Urinary bladder (tissue), 4 donors: ENCODE results near the gene AQP11. TPM values are rescaled to one million over a fixed set of nuclear protein-coding genes. Genes with fewer than 3 reads are reported as not detected.
"Not testable (repeated sequence)": the region's sequence is repeated elsewhere in the genome, so short reads cannot be mapped to it uniquely, and the experiment has no call there.

Experiments
- DNase-seq: peaks from one replicate; pipeline ENCODE4 v3.0.0-alpha.2; 2015; ENCODE audit errors: extremely low spot score
- H3K27ac ChIP-seq: one replicate; pipeline ENCODE4 v1.5.1; 2013; ENCODE audit warnings: low read depth, mild to moderate bottlenecking, moderate library complexity
- H3K36me3 ChIP-seq: one replicate; pipeline ENCODE4 v1.6.1; 2013; ENCODE audit warnings: mild to moderate bottlenecking, moderate library complexity; ENCODE audit not compliant: insufficient read depth
- H3K4me1 ChIP-seq: one replicate; pipeline ENCODE4 v1.6.1; 2013; ENCODE audit warnings: mild to moderate bottlenecking, moderate library complexity; ENCODE audit not compliant: insufficient read depth
- H3K4me3 ChIP-seq: one replicate; pipeline ENCODE4 v1.5.1; 2013; ENCODE audit warnings: low read depth, low read length
- WGBS: extraction: QIAGEN DNeasy Blood & Tissue Kit; methylation state at CpG from one replicate; pipeline ENCODE4 v1.1.7; 2013; 5-methylcytosine and 5-hydroxymethylcytosine counted together
- polyA plus RNA-seq: library from polyadenylated mRNA; stranded (reverse); fragments of 200-250 nt; gene quantifications from one replicate; pipeline ENCODE4 v1.2.3, GENCODE V29; 2013
- total RNA-seq: library from RNA; depleted of rRNA; stranded (reverse); fragments of >200 nt; gene quantifications from one replicate; pipeline ENCODE4 v1.2.3, GENCODE V29; 2014
- donor health status: healthy with polysubstance abuse.
- donor health status: healthy.

The AQP11 gene
- total RNA-seq (2.5 TPM), polyA plus RNA-seq (0.66 TPM)

GRCh38 chr11:77589521-77590193, at the start of gene AQP11:
Gene AQP11, plus strand, starts transcription at chr11:77589953. Its CDS starts 40 bp downstream, at chr11:77589993.
- WGBS: under 1% methylated on average over 72 of the region's 75 CpGs
- Histone ChIP-seq H3K36me3 (no peaks in the 10 kb centered on the region), H3K27ac (no peak within 1 kb of the TSS), H3K4me1 (no peaks in the 10 kb centered on the region), H3K4me3 (peak within 1 kb of the TSS; percentile 61)
- DNase-seq: peak; percentile 62

- DNase-seq: no peak
- Histone ChIP-seq H3K4me1 (no peaks in the 10 kb centered on the region), H3K4me3 (no peak overlapping the region), H3K27ac (no peak overlapping the region), H3K36me3 (no peaks in the 10 kb centered on the region)
- 51% methylated on average over 1 of the region's 1 CpG for WGBS
Measured at GRCh38 chr11:77542296-77542695, 47.5 kb upstream of the AQP11 start.

- Histone ChIP-seq H3K36me3 (no peaks in the 10 kb centered on the region), H3K27ac (no peak overlapping the region), H3K4me1 (no peaks in the 10 kb centered on the region), H3K4me3 (no peak overlapping the region)
- no peak for DNase-seq
- 93% methylated on average over 7 of the region's 7 CpGs for WGBS
Measured at GRCh38 chr11:77547047-77547836, 42.5 kb upstream of the AQP11 start.

- no peak overlapping the region for H3K27ac ChIP-seq
- H3K4me1 ChIP-seq: no peaks in the 10 kb centered on the region
- DNase-seq: peak; percentile 62
- no peak overlapping the region for H3K4me3 ChIP-seq
- 27% methylated on average over 9 of the region's 9 CpGs for WGBS
- no peaks in the 10 kb centered on the region for H3K36me3 ChIP-seq
Measured at GRCh38 chr11:77547863-77548551, 41.7 kb upstream of the AQP11 start.

GRCh38 chr11:77548552-77549445, 41.0 kb upstream of the AQP11 start:
- Histone ChIP-seq H3K4me3 (no peak overlapping the region), H3K4me1 (no peaks in the 10 kb centered on the region), H3K36me3 (no peaks in the 10 kb centered on the region), H3K27ac (no peak overlapping the region)
- 72% methylated on average over 6 of the region's 6 CpGs for WGBS
- DNase-seq: no peak

GRCh38 chr11:77551426-77551825, 38.3 kb upstream of the AQP11 start:
- not testable (repeated sequence) for H3K4me3 ChIP-seq, H3K36me3 ChIP-seq, DNase-seq, H3K4me1 ChIP-seq, H3K27ac ChIP-seq
- WGBS: 86% methylated on average over 8 of the region's 8 CpGs

- 79% methylated on average over 5 of the region's 5 CpGs for WGBS
- no peak for DNase-seq
- Histone ChIP-seq H3K4me3 (no peak overlapping the region), H3K36me3 (no peaks in the 10 kb centered on the region), H3K4me1 (no peaks in the 10 kb centered on the region), H3K27ac (no peak overlapping the region)
Measured at GRCh38 chr11:77557553-77557952, 32.2 kb upstream of the AQP11 start.

GRCh38 chr11:77558380-77558779, 31.4 kb upstream of the AQP11 start:
- H3K27ac ChIP-seq: no peak overlapping the region
- H3K36me3 ChIP-seq: no peaks in the 10 kb centered on the region
- DNase-seq: no peak
- 57% methylated on average over 4 of the region's 4 CpGs for WGBS
- no peak overlapping the region for H3K4me3 ChIP-seq
- no peaks in the 10 kb centered on the region for H3K4me1 ChIP-seq

GRCh38 chr11:77559686-77560401, 29.9 kb upstream of the AQP11 start:
- no peaks in the 10 kb centered on the region for H3K36me3 ChIP-seq
- H3K27ac ChIP-seq: no peak overlapping the region
- DNase-seq: no peak
- H3K4me1 ChIP-seq: no peaks in the 10 kb centered on the region
- no peak overlapping the region for H3K4me3 ChIP-seq
- 74% methylated on average over 6 of the region's 6 CpGs for WGBS

- Histone ChIP-seq H3K27ac (no peak overlapping the region), H3K4me3 (no peak overlapping the region), H3K4me1 (no peaks in the 10 kb centered on the region), H3K36me3 (no peaks in the 10 kb centered on the region)
- 90% methylated on average over 2 of the region's 2 CpGs for WGBS
- DNase-seq: no peak
Measured at GRCh38 chr11:77560605-77561004, 29.1 kb upstream of the AQP11 start.

- Histone ChIP-seq H3K4me3 (no peak overlapping the region), H3K4me1 (no peaks in the 10 kb centered on the region), H3K27ac (no peak overlapping the region), H3K36me3 (no peaks in the 10 kb centered on the region)
- DNase-seq: no peak
- WGBS: 95% methylated on average over 1 of the region's 1 CpG
Measured at GRCh38 chr11:77561257-77561656, 28.5 kb upstream of the AQP11 start.

- Histone ChIP-seq H3K36me3 (no peaks in the 10 kb centered on the region), H3K4me1 (no peaks in the 10 kb centered on the region), H3K4me3 (no peak overlapping the region), H3K27ac (no peak overlapping the region)
- no peak for DNase-seq
- 89% methylated on average over 4 of the region's 4 CpGs for WGBS
Measured at GRCh38 chr11:77568306-77568705, 21.4 kb upstream of the AQP11 start.
